IPS-20b (cell line): ENCODE measurements around the gene SRGAP1.

ENCODE experiments used
- H3K27ac ChIP-seq: one replicate; pipeline ENCODE4 v1.5.1; 2013; ENCODE audit warnings: low read length
- H3K27me3 ChIP-seq: 2 replicates; pipeline ENCODE4 v1.6.1; 2013; ENCODE audit warnings: mild to moderate bottlenecking, low read length, inconsistent platforms; ENCODE audit not compliant: insufficient read depth
- H3K36me3 ChIP-seq: 2 replicates; pipeline ENCODE4 v1.6.1; 2013; ENCODE audit warnings: low read depth, mild to moderate bottlenecking, inconsistent platforms, low read length, moderate library complexity; ENCODE audit not compliant: insufficient read depth
- H3K4me1 ChIP-seq: 2 replicates; pipeline ENCODE4 v1.6.1; 2013; ENCODE audit warnings: mild to moderate bottlenecking, control low read depth, inconsistent platforms, low read length, moderate library complexity; ENCODE audit not compliant: insufficient read depth
- H3K4me3 ChIP-seq: 2 replicates; pipeline ENCODE4 v1.5.1; 2013; ENCODE audit warnings: mild to moderate bottlenecking, low read length, inconsistent platforms
- H3K9ac ChIP-seq: 2 replicates; pipeline ENCODE4 v1.6.1; 2013; ENCODE audit warnings: low read depth, mild to moderate bottlenecking, inconsistent platforms, low read length, moderate library complexity
- H3K9me3 ChIP-seq: 2 replicates; pipeline ENCODE4 v1.6.1; 2013; ENCODE audit warnings: mild to moderate bottlenecking, low read depth, low read length, inconsistent platforms; ENCODE audit not compliant: insufficient read depth

The SRGAP1 gene

GRCh38 chr12:63814146-63814772 lies 30.2 kb upstream of the SRGAP1 start:
- H3K4me3 ChIP-seq = no peak overlapping the region
- no peaks in the 10 kb centered on the region for H3K27me3 ChIP-seq
- no peak overlapping the region for H3K9ac ChIP-seq
- no peaks in the 10 kb centered on the region for H3K9me3 ChIP-seq
- H3K4me1 ChIP-seq = no peaks in the 10 kb centered on the region
- H3K36me3 ChIP-seq = peaks cover 5% of the 10 kb centered on the region; the same call in 1 of the 2 replicates
- H3K27ac ChIP-seq = no peak overlapping the region

GRCh38 chr12:63815482-63815852 lies 29.0 kb upstream of the SRGAP1 start:
- no peak overlapping the region for H3K27ac ChIP-seq
- H3K27me3 ChIP-seq = no peaks in the 10 kb centered on the region
- no peaks in the 10 kb centered on the region for H3K36me3 ChIP-seq
- no peaks in the 10 kb centered on the region for H3K4me1 ChIP-seq
- no peak overlapping the region for H3K4me3 ChIP-seq
- no peak overlapping the region for H3K9ac ChIP-seq
- no peaks in the 10 kb centered on the region for H3K9me3 ChIP-seq

- no peaks in the 10 kb centered on the region for H3K36me3 ChIP-seq
- H3K9ac ChIP-seq = no peak overlapping the region
- no peaks in the 10 kb centered on the region for H3K27me3 ChIP-seq
- no peaks in the 10 kb centered on the region for H3K9me3 ChIP-seq
- H3K27ac ChIP-seq = no peak overlapping the region
- H3K4me1 ChIP-seq = no peaks in the 10 kb centered on the region
- H3K4me3 ChIP-seq = no peak overlapping the region
These were observed 28.5 kb upstream of the SRGAP1 start for GRCh38 chr12:63816031-63816430.

- no peak overlapping the region for H3K27ac ChIP-seq
- H3K4me1 ChIP-seq = no peaks in the 10 kb centered on the region
- no peaks in the 10 kb centered on the region for H3K9me3 ChIP-seq
- no peak overlapping the region for H3K9ac ChIP-seq
- no peaks in the 10 kb centered on the region for H3K36me3 ChIP-seq
- no peak overlapping the region for H3K4me3 ChIP-seq
- H3K27me3 ChIP-seq = no peaks in the 10 kb centered on the region
These were observed 24.1 kb upstream of the SRGAP1 start for GRCh38 chr12:63820427-63820826.

GRCh38 chr12:63821781-63822251 lies 22.7 kb upstream of the SRGAP1 start:
- no peaks in the 10 kb centered on the region for H3K4me1 ChIP-seq
- H3K9me3 ChIP-seq = no peaks in the 10 kb centered on the region
- no peak overlapping the region for H3K4me3 ChIP-seq

GRCh38 chr12:63822352-63822751 lies 22.1 kb upstream of the SRGAP1 start:
- Histone ChIP-seq H3K9ac (no peak overlapping the region), H3K4me1 (no peaks in the 10 kb centered on the region), H3K36me3 (no peaks in the 10 kb centered on the region), H3K4me3 (no peak overlapping the region), H3K27ac (no peak overlapping the region), H3K9me3 (no peaks in the 10 kb centered on the region), H3K27me3 (no peaks in the 10 kb centered on the region)

More at GRCh38 chr12:63821781-63822251, 22.7 kb upstream of the SRGAP1 start:
- H3K27ac ChIP-seq = no peak overlapping the region
- no peaks in the 10 kb centered on the region for H3K27me3 ChIP-seq
- H3K36me3 ChIP-seq = no peaks in the 10 kb centered on the region
- no peak overlapping the region for H3K9ac ChIP-seq

- no peaks in the 10 kb centered on the region for H3K4me1 ChIP-seq
- H3K9me3 ChIP-seq = no peaks in the 10 kb centered on the region
- H3K9ac ChIP-seq = no peak overlapping the region
- H3K27ac ChIP-seq = no peak overlapping the region
- no peak overlapping the region for H3K4me3 ChIP-seq
- H3K27me3 ChIP-seq = no peaks in the 10 kb centered on the region
- no peaks in the 10 kb centered on the region for H3K36me3 ChIP-seq
These were observed 21.5 kb upstream of the SRGAP1 start for GRCh38 chr12:63823040-63823439.

GRCh38 chr12:63826006-63826585 lies 18.4 kb upstream of the SRGAP1 start:
- Histone ChIP-seq H3K9me3 (peaks cover 10% of the 10 kb centered on the region), H3K36me3 (no peaks in the 10 kb centered on the region), H3K9ac (no peak overlapping the region), H3K27me3 (no peaks in the 10 kb centered on the region), H3K4me3 (no peak overlapping the region), H3K27ac (no peak overlapping the region), H3K4me1 (no peaks in the 10 kb centered on the region)

GRCh38 chr12:63828867-63829266 lies 15.6 kb upstream of the SRGAP1 start:
- no peaks in the 10 kb centered on the region for H3K36me3 ChIP-seq
- H3K4me3 ChIP-seq = no peak overlapping the region
- H3K9ac ChIP-seq = no peak overlapping the region
- H3K27me3 ChIP-seq = no peaks in the 10 kb centered on the region
- H3K4me1 ChIP-seq = no peaks in the 10 kb centered on the region
- peaks cover 10% of the 10 kb centered on the region for H3K9me3 ChIP-seq
- H3K27ac ChIP-seq = no peak overlapping the region

GRCh38 chr12:63836046-63836445 lies 8.5 kb upstream of the SRGAP1 start:
- H3K27ac ChIP-seq = no peak overlapping the region
- no peak overlapping the region for H3K9ac ChIP-seq
- H3K4me1 ChIP-seq = no peaks in the 10 kb centered on the region
- H3K27me3 ChIP-seq = no peaks in the 10 kb centered on the region
- H3K4me3 ChIP-seq = no peak overlapping the region
- H3K9me3 ChIP-seq = no peaks in the 10 kb centered on the region
- no peaks in the 10 kb centered on the region for H3K36me3 ChIP-seq

- H3K4me1 ChIP-seq = no peaks in the 10 kb centered on the region
- no peaks in the 10 kb centered on the region for H3K27me3 ChIP-seq
- H3K9me3 ChIP-seq = no peaks in the 10 kb centered on the region
- H3K9ac ChIP-seq = no peak overlapping the region
- no peak overlapping the region for H3K27ac ChIP-seq
- no peak overlapping the region for H3K4me3 ChIP-seq
- no peaks in the 10 kb centered on the region for H3K36me3 ChIP-seq
These were observed 7.6 kb upstream of the SRGAP1 start for GRCh38 chr12:63836936-63837335.

- no peak overlapping the region for H3K4me3 ChIP-seq
- H3K27ac ChIP-seq = no peak overlapping the region
- H3K27me3 ChIP-seq = no peaks in the 10 kb centered on the region
- no peaks in the 10 kb centered on the region for H3K36me3 ChIP-seq
- H3K9me3 ChIP-seq = no peaks in the 10 kb centered on the region
- 0 out of 2 replicates have a peak, but pooled peaks cover 3% of the 10 kb centered on the region for H3K4me1 ChIP-seq
- no peak overlapping the region for H3K9ac ChIP-seq
These were observed 6.1 kb upstream of the SRGAP1 start for GRCh38 chr12:63838411-63838810.
